GM21390 (cell line): ENCODE results near the gene HSPBP1.

Experiments used
- ATAC-seq: cut with Tn5 transposase; IDR thresholded peaks from one replicate; pipeline ENCODE4 v1.9.1; 2021; ENCODE audit not compliant: unreplicated experiment

HSPBP1 gene

GRCh38 chr19:55256562-55257460, 23.1 kb downstream of the HSPBP1 start:
- ATAC-seq: no peak

- ATAC-seq: no peak
Observed at GRCh38 chr19:55255618-55256423, 24.1 kb downstream of the HSPBP1 start.

GRCh38 chr19:55254625-55254977, 25.3 kb downstream of the HSPBP1 start:
- no peak for ATAC-seq

GRCh38 chr19:55253842-55254624, 25.9 kb downstream of the HSPBP1 start:
- ATAC-seq: no peak

- ATAC-seq: no peak
Observed at GRCh38 chr19:55252760-55253663, 26.9 kb downstream of the HSPBP1 start.

GRCh38 chr19:55251341-55252081, 28.4 kb downstream of the HSPBP1 start:
- ATAC-seq: no peak

- no peak for ATAC-seq
Observed at GRCh38 chr19:55250262-55251036, 29.5 kb downstream of the HSPBP1 start.

GRCh38 chr19:55249841-55250240, 30.1 kb downstream of the HSPBP1 start:
- ATAC-seq: no peak

GRCh38 chr19:55248704-55249103, 31.2 kb downstream of the HSPBP1 start:
- ATAC-seq: no peak

GRCh38 chr19:55248166-55248675, 31.7 kb downstream of the HSPBP1 start:
- no peak for ATAC-seq

- no peak for ATAC-seq
Observed at GRCh38 chr19:55247621-55248099, 32.2 kb downstream of the HSPBP1 start.

- no peak for ATAC-seq
Observed at GRCh38 chr19:55246462-55247451, 33.2 kb downstream of the HSPBP1 start.

GRCh38 chr19:55245236-55245904, 34.5 kb downstream of the HSPBP1 start:
- ATAC-seq: no peak

- no peak for ATAC-seq
Observed at GRCh38 chr19:55244004-55244680, 35.8 kb downstream of the HSPBP1 start.

- no peak for ATAC-seq
Observed at GRCh38 chr19:55242517-55242916, 37.4 kb downstream of the HSPBP1 start.

- ATAC-seq: no peak
Observed at GRCh38 chr19:55241935-55242464, 37.9 kb downstream of the HSPBP1 start.
